Duodenal mucosa (tissue), 2 donors: ENCODE results near the gene CFAP221.

ENCODE experiments used
- H3K27ac ChIP-seq: one replicate; pipeline ENCODE4 v1.7.0; 2013; ENCODE audit warnings: low read depth, low read length
- H3K27me3 ChIP-seq, 2 donors: one replicate each; pipeline ENCODE4 v1.7.0; 2013; ENCODE audit warnings: low read length in 2 of 2, control low read depth in 1 of 2; ENCODE audit not compliant: insufficient read depth in 2 of 2, control insufficient read depth in 1 of 2
- H3K36me3 ChIP-seq, 2 donors: one replicate each; pipeline ENCODE4 v1.7.0; 2013; ENCODE audit warnings: low read length in 2 of 2, control low read depth in 1 of 2; ENCODE audit not compliant: insufficient read depth in 2 of 2, control insufficient read depth in 1 of 2
- H3K4me1 ChIP-seq, 2 donors: one replicate each; pipeline ENCODE4 v1.7.0; 2013; ENCODE audit warnings: low read length in 2 of 2, control low read depth in 1 of 2; ENCODE audit not compliant: insufficient read depth in 2 of 2, control insufficient read depth in 1 of 2
- H3K4me3 ChIP-seq, 2 donors: one replicate each; pipeline ENCODE4 v1.7.0; 2013; ENCODE audit warnings: low read length in 2 of 2, low read depth in 1 of 2
- H3K9ac ChIP-seq, 2 donors: one replicate each; pipeline ENCODE4 v1.7.0; 2013; ENCODE audit warnings: low read length in 2 of 2, low read depth in 1 of 2
- H3K9me3 ChIP-seq, 2 donors: one replicate each; pipeline ENCODE4 v1.7.0; 2013; ENCODE audit warnings: low read length in 2 of 2, control low read depth in 1 of 2; ENCODE audit not compliant: control insufficient read depth in 1 of 2

CFAP221 gene

DNA sequence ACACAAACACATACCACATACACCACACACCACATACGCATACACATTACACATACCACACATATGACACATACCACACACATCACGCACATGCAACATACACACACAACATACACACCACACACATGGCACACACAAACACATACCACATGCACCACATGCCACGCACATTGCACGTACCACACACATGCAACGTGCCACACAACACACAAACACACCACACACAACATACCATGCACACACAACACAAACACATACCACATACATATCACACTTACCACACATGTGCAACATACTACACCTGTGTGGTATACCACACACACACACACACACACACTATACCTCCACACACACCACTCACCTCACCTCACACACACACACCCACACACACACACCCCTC lies 149.7 kb downstream of the CFAP221 start:
- Histone ChIP-seq H3K36me3 (peaks cover 2 to 12% of the 10 kb centered on the region in 2 donors), H3K4me1 (peaks cover 17 to 30% of the 10 kb centered on the region in 2 donors), H3K9me3 (no peaks in the 10 kb centered on the region), H3K4me3 (no peak overlapping the region), H3K27ac (no peak overlapping the region), H3K9ac (no peak overlapping the region), H3K27me3 (no peaks in the 10 kb centered on the region)

DNA sequence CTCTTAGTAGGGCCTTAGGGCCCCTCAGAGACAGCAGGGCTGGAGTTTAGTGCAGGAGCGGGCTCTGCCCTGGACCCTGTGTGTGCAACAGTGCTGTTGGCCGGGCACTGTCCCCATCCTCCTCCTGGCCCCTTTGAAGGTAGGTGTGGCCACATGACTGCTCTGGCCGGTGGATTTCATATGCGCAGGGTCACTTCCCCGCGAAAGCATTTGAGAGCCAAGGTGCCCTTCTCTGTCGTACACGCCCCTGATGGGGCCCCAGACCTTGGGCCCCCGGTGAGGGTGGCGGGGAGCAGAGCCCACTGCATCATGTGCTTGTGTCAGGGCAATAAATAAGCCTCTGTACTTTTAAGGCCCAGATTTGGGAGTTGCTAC lies 150.2 kb downstream of the CFAP221 start:
- Histone ChIP-seq H3K4me1 (peaks cover 17 to 30% of the 10 kb centered on the region in 2 donors), H3K27me3 (no peaks in the 10 kb centered on the region), H3K27ac (no peak overlapping the region), H3K9me3 (no peaks in the 10 kb centered on the region), H3K9ac (no peak overlapping the region), H3K36me3 (peaks cover 0 to 7% of the 10 kb centered on the region in 2 donors), H3K4me3 (no peak overlapping the region)

DNA sequence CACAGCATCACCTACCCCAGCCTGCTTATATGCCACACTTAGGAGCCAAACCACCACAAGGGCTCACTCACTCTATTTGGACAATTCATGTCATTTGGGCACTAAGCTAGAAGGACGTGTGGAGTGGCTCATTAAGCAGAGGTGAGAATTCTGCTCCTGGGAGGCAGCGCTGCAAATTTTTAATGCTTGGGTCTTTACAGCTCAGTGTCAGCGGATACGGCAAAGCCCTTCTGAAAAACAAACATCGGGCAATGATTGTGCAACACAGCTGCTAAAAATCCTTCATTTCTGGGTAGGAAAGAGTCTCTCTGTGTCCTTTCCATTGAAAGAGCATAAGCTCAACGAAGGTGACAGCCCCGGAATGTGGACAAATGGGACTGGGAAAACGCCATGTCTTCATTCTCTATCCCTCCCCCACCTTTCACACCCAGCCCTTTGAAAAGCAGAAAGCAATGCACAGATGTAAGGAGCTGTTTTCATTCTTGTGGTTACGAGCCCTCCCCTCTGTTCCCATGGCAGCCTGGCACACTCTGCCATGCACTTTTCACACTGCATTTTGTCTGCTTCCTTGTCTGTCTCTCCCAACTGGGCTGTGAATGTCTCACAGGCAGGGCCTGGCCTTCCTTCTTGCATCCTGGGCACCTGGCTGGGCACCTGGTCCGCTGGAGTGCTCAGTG lies 150.7 kb downstream of the CFAP221 start:
- H3K4me3 ChIP-seq: no peak overlapping the region
- H3K9me3 ChIP-seq: no peaks in the 10 kb centered on the region
- H3K36me3 ChIP-seq: peaks cover 0 to 1% of the 10 kb centered on the region in 2 donors
- no peak overlapping the region for H3K9ac ChIP-seq
- H3K27ac ChIP-seq: no peak overlapping the region
- H3K4me1 ChIP-seq: peaks cover 17 to 30% of the 10 kb centered on the region in 2 donors
- H3K27me3 ChIP-seq: no peaks in the 10 kb centered on the region

DNA sequence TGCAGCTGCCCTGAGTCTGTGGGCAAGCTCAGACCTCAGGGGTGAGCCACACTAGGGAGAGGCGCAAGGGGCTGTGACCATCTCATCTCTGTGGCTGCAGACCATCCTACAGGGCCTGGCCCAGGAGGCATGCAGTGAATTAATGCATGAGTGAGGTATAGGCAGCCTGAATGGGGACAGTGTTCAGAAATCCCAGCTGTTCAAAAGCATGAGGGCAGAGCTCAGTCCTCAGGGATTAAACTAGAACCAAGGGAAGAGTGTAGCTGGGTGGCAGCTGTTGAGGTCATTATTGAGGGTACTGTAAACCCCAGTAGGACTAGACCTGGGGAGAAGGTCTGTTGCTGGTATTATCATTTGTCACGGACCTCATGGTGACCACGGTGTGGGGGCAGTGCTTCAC lies 151.8 kb downstream of the CFAP221 start:
- no peaks in the 10 kb centered on the region for H3K36me3 ChIP-seq
- H3K4me1 ChIP-seq: peaks cover 17 to 30% of the 10 kb centered on the region in 2 donors
- no peak overlapping the region for H3K4me3 ChIP-seq
- no peaks in the 10 kb centered on the region for H3K27me3 ChIP-seq
- no peaks in the 10 kb centered on the region for H3K9me3 ChIP-seq
- H3K9ac ChIP-seq: no peak overlapping the region
- no peak overlapping the region for H3K27ac ChIP-seq

DNA sequence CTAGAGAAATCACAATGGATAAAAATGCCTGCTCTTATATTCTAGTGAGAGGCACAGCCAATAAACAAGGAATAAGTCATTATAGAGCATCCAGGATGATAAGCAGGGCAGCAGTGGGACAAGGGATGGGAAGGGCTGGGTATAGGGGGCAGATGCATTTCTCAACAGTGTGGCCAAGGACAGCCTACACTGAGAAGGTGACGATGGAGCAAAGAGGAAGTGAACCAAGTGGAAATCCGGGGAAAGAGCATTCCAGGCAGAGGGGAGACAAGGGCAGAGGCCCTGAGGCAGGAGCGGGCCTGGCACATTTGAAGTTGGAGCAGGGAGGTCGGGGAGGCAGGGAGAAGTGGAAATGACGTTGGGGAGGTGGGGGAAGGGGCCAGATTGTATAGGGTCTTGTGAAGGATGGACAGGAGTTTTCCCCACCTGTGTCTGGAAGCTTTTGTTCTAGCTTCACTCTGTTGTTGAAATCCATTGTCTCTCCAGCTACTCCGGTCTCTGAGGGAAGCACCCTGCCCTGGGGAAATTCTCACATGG lies 152.3 kb downstream of the CFAP221 start:
- Histone ChIP-seq H3K36me3 (no peaks in the 10 kb centered on the region), H3K9me3 (no peaks in the 10 kb centered on the region), H3K9ac (no peak overlapping the region), H3K27me3 (no peaks in the 10 kb centered on the region), H3K4me1 (peaks cover 17 to 30% of the 10 kb centered on the region in 2 donors), H3K27ac (no peak overlapping the region), H3K4me3 (no peak overlapping the region)

DNA sequence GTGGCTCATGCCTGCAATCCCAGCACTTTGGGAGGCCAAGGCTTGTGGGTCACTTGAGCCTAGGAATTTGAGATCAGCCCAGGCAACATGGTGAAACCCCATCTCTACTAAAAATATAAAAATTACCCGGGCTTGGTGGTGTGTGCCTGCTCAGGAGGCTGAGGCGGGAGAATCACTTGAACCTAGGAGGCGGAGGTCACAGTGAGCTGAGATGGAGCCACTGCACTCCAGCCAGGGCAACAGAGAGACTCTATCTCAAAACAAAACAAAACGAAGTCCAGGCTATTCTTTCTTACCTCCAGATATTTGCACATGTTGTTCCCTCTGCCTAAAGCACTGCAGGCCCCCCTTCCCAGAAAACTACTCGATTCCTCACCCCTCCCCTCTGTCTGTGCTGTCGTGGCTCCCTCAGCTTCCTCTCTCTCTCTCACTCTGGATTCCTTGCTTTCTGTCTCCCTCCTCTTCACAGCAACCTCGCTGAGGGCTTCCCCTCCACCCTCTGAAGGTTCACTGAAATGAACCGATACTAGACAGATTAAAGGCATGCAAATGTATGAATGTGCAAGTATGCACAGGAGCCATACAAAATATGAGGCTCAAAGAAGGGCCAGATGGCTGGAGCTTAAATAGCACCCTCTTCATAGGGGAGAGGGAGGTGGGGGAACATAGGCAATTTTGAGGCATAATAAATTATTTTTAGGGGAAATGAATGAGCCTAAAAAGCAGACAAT lies 153.2 kb downstream of the CFAP221 start:
- H3K36me3 ChIP-seq: no peaks in the 10 kb centered on the region
- peaks cover 17 to 30% of the 10 kb centered on the region in 2 donors for H3K4me1 ChIP-seq
- no peak overlapping the region for H3K4me3 ChIP-seq
- H3K27ac ChIP-seq: no peak overlapping the region
- H3K9me3 ChIP-seq: no peaks in the 10 kb centered on the region
- no peak overlapping the region for H3K9ac ChIP-seq
- no peaks in the 10 kb centered on the region for H3K27me3 ChIP-seq

DNA sequence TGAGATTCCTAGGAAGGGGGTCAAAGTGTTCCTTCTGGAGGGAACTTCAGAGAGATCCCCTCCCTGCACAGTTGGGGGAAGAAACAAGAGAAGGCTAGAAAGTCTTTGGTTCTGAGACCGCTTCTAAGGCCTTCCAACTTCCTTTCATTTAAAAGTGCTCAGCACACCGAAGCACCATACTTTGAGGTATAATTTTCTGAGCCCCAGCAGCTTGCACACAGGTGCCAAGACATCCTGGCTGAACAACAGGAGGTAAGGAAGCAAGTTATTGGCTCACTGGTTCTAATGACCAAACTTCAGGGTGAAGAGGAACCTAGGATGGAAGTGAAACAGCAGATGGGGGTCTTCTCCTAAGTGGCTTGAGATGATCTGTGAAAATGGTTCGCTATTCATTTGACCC lies 154.0 kb downstream of the CFAP221 start:
- Histone ChIP-seq H3K4me3 (no peak overlapping the region), H3K27me3 (no peaks in the 10 kb centered on the region), H3K9me3 (no peaks in the 10 kb centered on the region), H3K36me3 (no peaks in the 10 kb centered on the region), H3K9ac (no peak overlapping the region), H3K4me1 (peaks cover 17 to 30% of the 10 kb centered on the region in 2 donors), H3K27ac (no peak overlapping the region)

DNA sequence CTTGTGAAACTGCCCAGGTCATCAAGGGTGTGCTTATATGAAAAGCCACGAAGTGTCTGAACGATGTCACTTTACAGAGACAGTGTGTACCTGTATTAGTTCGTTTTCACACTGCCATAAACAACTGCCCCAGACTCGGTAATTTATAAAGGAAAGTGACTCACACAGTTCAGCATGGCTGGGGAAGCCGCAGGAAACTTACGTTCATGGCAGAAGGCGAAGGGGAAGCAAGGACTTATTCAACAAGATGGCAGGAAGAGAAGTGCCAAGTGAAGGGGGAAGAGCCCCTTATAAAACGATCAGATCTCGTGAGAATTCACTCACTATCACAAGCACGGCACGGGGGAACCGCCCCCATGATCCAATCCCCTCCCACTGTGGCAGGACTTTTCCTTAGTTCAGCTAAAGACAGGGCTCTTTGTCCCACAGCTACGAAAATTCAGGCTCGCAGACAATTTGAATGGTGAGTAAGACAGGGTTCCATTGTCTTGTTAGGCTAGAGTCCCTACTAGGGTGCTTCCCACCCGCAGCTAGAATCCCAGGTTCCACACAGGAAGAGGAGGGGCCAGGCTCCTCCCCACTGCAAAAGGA lies 154.9 kb downstream of the CFAP221 start:
- Histone ChIP-seq H3K4me1 (peaks cover 17 to 28% of the 10 kb centered on the region in 2 donors), H3K36me3 (no peaks in the 10 kb centered on the region), H3K27me3 (no peaks in the 10 kb centered on the region), H3K4me3 (no peak overlapping the region), H3K27ac (no peak overlapping the region), H3K9me3 (no peaks in the 10 kb centered on the region), H3K9ac (no peak overlapping the region)

DNA sequence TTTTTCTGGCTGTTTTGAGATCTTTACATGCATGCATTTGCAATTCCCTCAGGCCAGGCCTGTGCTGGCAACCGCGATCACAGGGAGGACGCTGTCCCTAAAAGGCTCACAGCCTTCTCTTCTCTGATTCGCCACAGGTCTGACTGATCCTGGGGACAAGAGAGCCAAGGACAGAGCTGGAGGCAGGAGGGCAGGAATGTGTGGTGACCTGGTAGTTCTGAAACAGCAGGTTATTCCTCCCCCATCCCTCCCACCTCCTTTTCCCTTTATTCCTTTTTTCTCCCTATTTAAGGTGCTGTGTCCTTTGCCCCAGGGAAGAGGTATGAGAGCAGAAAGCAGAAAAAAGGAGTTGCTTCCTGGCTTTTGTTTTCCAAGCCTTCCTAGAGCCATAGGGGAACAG lies 156.6 kb downstream of the CFAP221 start:
- H3K36me3 ChIP-seq: no peaks in the 10 kb centered on the region
- H3K9ac ChIP-seq: no peak overlapping the region
- no peaks in the 10 kb centered on the region for H3K27me3 ChIP-seq
- H3K4me3 ChIP-seq: no peak overlapping the region
- H3K27ac ChIP-seq: no peak overlapping the region
- peaks cover 11 to 14% of the 10 kb centered on the region in 2 donors for H3K4me1 ChIP-seq
- H3K9me3 ChIP-seq: peaks cover 2 to 9% of the 10 kb centered on the region in 2 donors

DNA sequence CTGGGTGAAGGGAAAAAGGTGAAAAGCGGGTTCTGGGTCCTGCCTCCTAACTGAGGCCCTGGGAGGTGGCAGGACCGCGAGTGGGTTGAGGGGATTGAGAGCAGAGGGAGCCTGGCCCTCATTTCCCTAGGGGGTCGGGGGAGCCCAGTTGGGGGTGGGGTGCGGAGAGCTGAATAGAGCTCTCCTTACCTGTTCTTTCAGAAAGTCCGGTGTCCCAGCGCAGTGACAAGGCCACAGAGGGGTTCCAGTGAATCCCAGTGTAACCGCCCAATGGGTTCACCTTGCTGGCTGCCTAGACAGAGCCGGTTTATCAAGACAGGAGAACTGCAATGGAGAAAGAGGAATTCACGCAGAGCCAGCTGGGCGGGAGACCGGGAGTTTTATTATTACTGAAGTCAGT lies 157.1 kb downstream of the CFAP221 start:
- Histone ChIP-seq H3K9ac (no peak overlapping the region), H3K9me3 (peaks cover 2 to 9% of the 10 kb centered on the region in 2 donors), H3K4me3 (no peak overlapping the region), H3K4me1 (peaks cover 11 to 14% of the 10 kb centered on the region in 2 donors), H3K27me3 (no peaks in the 10 kb centered on the region), H3K36me3 (no peaks in the 10 kb centered on the region), H3K27ac (no peak overlapping the region)
